MCF 10A (cell line): ENCODE data around the gene CUBN. TPM values are rescaled to one million over a fixed set of nuclear protein-coding genes. Genes with fewer than 3 reads are reported as not detected.

ENCODE experiments used
- BruUV-seq: library from RNA; stranded (reverse); fragments of 400-500 nt; replicated peaks from 2 replicates; lab custom pipeline; 2021; lab: Mats Ljungman, UMichigan
- CTCF ChIA-PET: fragments of 300-600 bp; sonication (Branson Sonifier 250); formaldehyde crosslinking; extraction: SDS; loops from one replicate; lab custom pipeline; 2021; ENCODE audit warnings: antibody characterized with exemption, inconsistent platforms; lab: Yijun Ruan, JAX
- POLR2A ChIA-PET: fragments of 300-600, 350-650 bp; sonication (Branson Sonifier 250); formaldehyde crosslinking; extraction: SDS; loops from one replicate; lab custom pipeline; 2020; ENCODE audit warnings: antibody characterized with exemption, inconsistent platforms; lab: Yijun Ruan, JAX
- DNase-seq: peaks from one replicate; pipeline ENCODE4 v3.0.0-alpha.2; 2018; ENCODE audit not compliant: unreplicated experiment
- H3K27ac Mint-ChIP-seq: one replicate; pipeline ENCODE4 v1.8.0; 2022; ENCODE audit warnings: mild to moderate bottlenecking, low read depth, mixed read lengths; ENCODE audit not compliant: unreplicated experiment
- H3K27me3 Mint-ChIP-seq: one replicate; pipeline ENCODE4 v1.8.0; 2022; ENCODE audit warnings: mixed read lengths; ENCODE audit not compliant: insufficient read depth, unreplicated experiment
- H3K36me3 Mint-ChIP-seq: one replicate; pipeline ENCODE4 v1.8.0; 2022; ENCODE audit warnings: mild to moderate bottlenecking, moderate library complexity, mixed read lengths; ENCODE audit not compliant: insufficient read depth, unreplicated experiment
- H3K4me1 Mint-ChIP-seq: one replicate; pipeline ENCODE4 v1.8.0; 2022; ENCODE audit warnings: mixed read lengths; ENCODE audit not compliant: insufficient read depth, unreplicated experiment
- H3K4me3 Mint-ChIP-seq: one replicate; pipeline ENCODE4 v1.8.0; 2022; ENCODE audit warnings: mild to moderate bottlenecking, moderate library complexity, mixed read lengths; ENCODE audit not compliant: unreplicated experiment
- H3K9me3 Mint-ChIP-seq: one replicate; pipeline ENCODE4 v1.8.0; 2022; ENCODE audit warnings: mixed read lengths; ENCODE audit not compliant: unreplicated experiment
- CTCF ChIP-seq: fragments of 200-600 bp; IDR thresholded peaks from one replicate; pipeline ENCODE4 v1.8.0; 2022; ENCODE audit warnings: antibody characterized with exemption, mild to moderate bottlenecking; ENCODE audit not compliant: unreplicated experiment
- intact Hi-C: fragments of 100-400 bp; cut with micrococcal nuclease; formaldehyde crosslinking; loops from 2 replicates; pipeline ENCODE4 v1.14.1; 2022
- total RNA-seq: library from RNA; stranded (reverse); gene quantifications from 2 replicates; pipeline ENCODE4 v1.2.3, GENCODE V29; 2022

Gene CUBN
- total RNA-seq, 1 experiment from 2014 or later: 1.3 TPM

- DNase-seq: no peak
- CTCF ChIA-PET: no interaction called here
- POLR2A ChIA-PET: interaction anchor here (0.7 kb wide), 1 partner anchor 53 kb away, joined by 3 read pairs; no protein-coding TSS in a partner anchor
- H3K36me3 Mint-ChIP-seq: no peaks in the 10 kb centered on the region
- H3K27me3 Mint-ChIP-seq: no peaks in the 10 kb centered on the region
- H3K9me3 Mint-ChIP-seq: no peaks in the 10 kb centered on the region
- no peak overlapping the region for H3K4me3 Mint-ChIP-seq
- no peaks in the 10 kb centered on the region for H3K4me1 Mint-ChIP-seq
- intact Hi-C loops: no loop called here
- TF ChIP-seq CTCF: no peak
- BruUV-seq: no TSS peak
- H3K27ac Mint-ChIP-seq: no peak overlapping the region
Measured at GRCh38 chr10:16909961-16910792, 219.4 kb downstream of the CUBN start.

GRCh38 chr10:16909271-16909767 is 220.3 kb downstream of the CUBN start:
- Mint-ChIP-seq H3K4me3 (no peak overlapping the region), H3K36me3 (no peaks in the 10 kb centered on the region), H3K4me1 (no peaks in the 10 kb centered on the region), H3K27me3 (no peaks in the 10 kb centered on the region), H3K27ac (no peak overlapping the region), H3K9me3 (no peaks in the 10 kb centered on the region)
- DNase-seq: no peak
- intact Hi-C loops: no loop called here
- CTCF ChIA-PET: interaction anchor here (0.6 kb wide), 1 partner anchor 817 kb away, joined by 5 read pairs; no protein-coding TSS in a partner anchor
- no peak for TF ChIP-seq CTCF
- POLR2A ChIA-PET: no interaction called here
- no TSS peak for BruUV-seq

DNA sequence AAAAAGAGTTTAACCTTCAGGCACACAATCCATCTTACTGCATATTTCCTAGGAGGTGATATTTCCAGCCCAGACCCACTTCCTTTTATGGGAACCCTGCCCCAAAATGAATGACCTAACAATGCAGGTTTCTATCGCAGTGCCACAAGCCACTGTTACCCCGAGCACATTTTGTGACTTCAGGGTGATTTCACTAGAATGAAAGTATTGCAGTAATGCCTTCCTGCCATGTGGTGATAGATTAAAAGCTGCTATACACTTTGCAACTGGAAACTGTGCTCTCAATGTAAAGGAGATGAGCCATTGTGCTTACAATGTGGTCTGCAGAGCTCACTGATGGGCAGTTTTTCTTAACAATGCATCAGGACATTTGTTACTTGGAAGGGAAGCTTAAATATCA is 221.9 kb downstream of the CUBN start:
- no peak overlapping the region for H3K27ac Mint-ChIP-seq
- TF ChIP-seq CTCF: no peak

GRCh38 chr10:16905320-16905719 is 224.3 kb downstream of the CUBN start:
- CTCF ChIA-PET: no interaction called here
- no peak for DNase-seq
- no peak for TF ChIP-seq CTCF
- Mint-ChIP-seq H3K36me3 (no peaks in the 10 kb centered on the region), H3K4me1 (no peaks in the 10 kb centered on the region), H3K4me3 (no peak overlapping the region), H3K27me3 (no peaks in the 10 kb centered on the region), H3K27ac (no peak overlapping the region), H3K9me3 (no peaks in the 10 kb centered on the region)
- POLR2A ChIA-PET: no interaction called here
- intact Hi-C loops: no loop called here
- no TSS peak for BruUV-seq

More for the DNA sequence above, 221.9 kb downstream of the CUBN start:
- Mint-ChIP-seq H3K27me3 (no peaks in the 10 kb centered on the region), H3K9me3 (no peaks in the 10 kb centered on the region), H3K4me1 (no peaks in the 10 kb centered on the region), H3K4me3 (no peak overlapping the region), H3K36me3 (no peaks in the 10 kb centered on the region)
- BruUV-seq: no TSS peak
- no peak for DNase-seq
- ChIA-PET CTCF (no interaction called here), POLR2A (no interaction called here)
- intact Hi-C loops: no loop called here
